ENCODE measurements around the gene SBF2.

Gene SBF2

GRCh38 chr11:9799886-9800285, 494.1 kb downstream of the SBF2 start:
- TF ChIP-seq REST (IDR thresholded peaks at IDR 0.05; ENCODE audit: insufficient read depth in 1 of 2, low read depth in 2 of 2, low read length in 2 of 2) (no peak), POLR2AphosphoS5 (IDR thresholded peaks at IDR 0.05; ENCODE audit: low read depth, low read length) (no peak), FOXP2 (optimal IDR thresholded peaks at IDR 0.05; ENCODE audit: borderline replicate concordance, extremely low read depth, extremely low read length, insufficient read depth) (no peak)

DNA sequence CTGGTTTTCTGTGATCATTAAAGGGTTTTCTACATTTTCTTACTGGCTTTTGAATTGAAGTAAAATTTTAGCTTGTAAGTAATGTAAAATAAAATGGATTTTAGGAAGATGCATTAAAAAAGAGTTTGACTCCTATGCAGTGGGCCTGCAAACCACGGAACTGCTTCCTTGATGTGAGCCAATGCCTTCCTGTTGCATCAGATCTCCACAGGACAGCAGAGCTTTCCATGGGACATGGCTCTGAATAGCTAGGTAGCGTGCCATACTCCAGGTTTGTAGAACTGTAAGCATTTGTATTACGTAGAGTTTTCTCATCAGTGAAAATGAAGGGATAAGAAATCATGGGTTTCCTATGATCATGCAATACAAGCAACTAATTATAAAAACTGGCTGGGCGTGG, 496.7 kb downstream of the SBF2 start:
- no peak for TF ChIP-seq TAF1 (IDR thresholded peaks at IDR 0.05; ENCODE audit: borderline replicate concordance, insufficient read depth, low read length)
- no peak for TF ChIP-seq FOXP2 (optimal IDR thresholded peaks at IDR 0.05; ENCODE audit: borderline replicate concordance, extremely low read depth, extremely low read length, insufficient read depth)
- TF ChIP-seq SIN3A (IDR thresholded peaks at IDR 0.05; ENCODE audit: borderline replicate concordance, insufficient read depth, low read length) = no peak
- TF ChIP-seq POLR2AphosphoS5 (IDR thresholded peaks at IDR 0.05; ENCODE audit: low read depth, low read length) = no peak
- no peak for TF ChIP-seq REST (IDR thresholded peaks at IDR 0.05; ENCODE audit: insufficient read depth in 1 of 2, low read depth in 2 of 2, low read length in 2 of 2)

GRCh38 chr11:9796854-9797253, 497.2 kb downstream of the SBF2 start:
- TF ChIP-seq POLR2AphosphoS5 (IDR thresholded peaks at IDR 0.05; ENCODE audit: low read depth, low read length) (no peak), SIN3A (IDR thresholded peaks at IDR 0.05; ENCODE audit: borderline replicate concordance, insufficient read depth, low read length) (no peak), REST (IDR thresholded peaks at IDR 0.05; ENCODE audit: insufficient read depth in 1 of 2, low read depth in 2 of 2, low read length in 2 of 2) (no peak), FOXP2 (optimal IDR thresholded peaks at IDR 0.05; ENCODE audit: borderline replicate concordance, extremely low read depth, extremely low read length, insufficient read depth) (no peak), TAF1 (IDR thresholded peaks at IDR 0.05; ENCODE audit: borderline replicate concordance, insufficient read depth, low read length) (no peak)

DNA sequence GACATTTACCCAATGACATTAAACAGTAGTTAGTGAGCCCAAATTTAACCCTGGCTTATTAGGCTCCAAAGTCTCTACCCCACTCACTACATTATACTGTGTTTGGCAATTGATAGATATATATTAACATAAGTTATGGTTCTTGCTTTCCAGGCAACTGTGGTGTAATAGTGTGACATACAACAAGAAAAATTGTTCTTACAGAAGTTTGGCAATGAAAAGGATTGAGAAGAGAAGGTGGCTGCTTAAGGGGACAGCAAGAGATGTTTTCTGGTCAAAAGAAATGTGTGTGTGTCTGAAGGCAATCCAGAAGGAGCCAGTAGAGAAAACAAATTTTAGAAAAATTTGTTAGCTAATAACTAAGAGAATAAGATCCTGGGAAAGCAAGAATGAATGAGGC, 497.8 kb downstream of the SBF2 start:
- TF ChIP-seq REST (IDR thresholded peaks at IDR 0.05; ENCODE audit: insufficient read depth in 1 of 2, low read depth in 2 of 2, low read length in 2 of 2) = no peak
- TF ChIP-seq POLR2AphosphoS5 (IDR thresholded peaks at IDR 0.05; ENCODE audit: low read depth, low read length) = no peak
- no peak for TF ChIP-seq TAF1 (IDR thresholded peaks at IDR 0.05; ENCODE audit: borderline replicate concordance, insufficient read depth, low read length)
- TF ChIP-seq SIN3A (IDR thresholded peaks at IDR 0.05; ENCODE audit: borderline replicate concordance, insufficient read depth, low read length) = no peak
- no peak for TF ChIP-seq FOXP2 (optimal IDR thresholded peaks at IDR 0.05; ENCODE audit: borderline replicate concordance, extremely low read depth, extremely low read length, insufficient read depth)

DNA sequence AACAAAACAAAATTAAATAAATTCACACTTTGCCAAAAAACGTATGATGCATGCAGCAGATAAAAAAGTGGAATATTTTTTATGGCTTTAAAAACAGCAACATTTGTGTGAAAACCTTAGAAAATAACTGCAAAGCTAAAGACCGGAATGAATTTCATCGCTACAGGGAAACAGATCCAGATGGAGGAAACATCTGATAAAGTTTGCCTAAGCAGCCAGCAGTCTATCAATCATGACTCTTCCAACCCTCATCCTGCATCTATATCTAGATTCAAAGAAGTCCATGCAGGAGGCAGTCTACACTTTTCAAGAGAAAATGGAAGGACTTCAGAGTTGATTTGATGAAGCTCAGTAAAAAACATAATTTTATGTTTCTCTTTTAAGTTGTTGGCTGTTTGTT, 503.3 kb downstream of the SBF2 start:
- TF ChIP-seq SIN3A (IDR thresholded peaks at IDR 0.05; ENCODE audit: borderline replicate concordance, insufficient read depth, low read length) (no peak), REST (IDR thresholded peaks at IDR 0.05; ENCODE audit: insufficient read depth in 1 of 2, low read depth in 2 of 2, low read length in 2 of 2) (no peak), FOXP2 (optimal IDR thresholded peaks at IDR 0.05; ENCODE audit: borderline replicate concordance, extremely low read depth, extremely low read length, insufficient read depth) (no peak), POLR2AphosphoS5 (IDR thresholded peaks at IDR 0.05; ENCODE audit: low read depth, low read length) (no peak), TAF1 (IDR thresholded peaks at IDR 0.05; ENCODE audit: borderline replicate concordance, insufficient read depth, low read length) (no peak)

Measured in PFSK-1 (cell line).